A549 (cell line): Measurements from ENCODE around the gene GMCL2. TPM values are rescaled to one million over a fixed set of nuclear protein-coding genes. Genes with fewer than 3 reads are reported as not detected.

Source experiments
- ATAC-seq, 2 experiments: fragments of 200-7000 bp in 1 of 2; fragments of >200 bp in 1 of 2; cut with Nextera tagmentation in 1 of 2; cut with Tn5 transposase in 1 of 2; 3 replicates each; pipeline versions ENCODE4 v1.8.0 to v1.9.1; 2018 to 2020; ENCODE audit warnings: mild to moderate bottlenecking in 1 of 2, moderate library complexity in 1 of 2
- CTCF ChIA-PET: fragments of 300-600 bp; sonication (Branson Sonifier 250); formaldehyde crosslinking; extraction: SDS; loops from one replicate; lab custom pipeline; 2021; ENCODE audit warnings: antibody characterized with exemption, inconsistent platforms; lab: Yijun Ruan, JAX
- POLR2A ChIA-PET: fragments of 350-600 bp; formaldehyde crosslinking; extraction: SDS; loops from one replicate; lab custom pipeline; 2021; ENCODE audit warnings: antibody characterized with exemption, inconsistent platforms; lab: Yijun Ruan, JAX
- DNase-seq, 2 experiments: peaks; one replicate each; pipeline versions ENCODE4 v3.0.0 to v3.0.0-alpha.2; 2011 to 2016; ENCODE audit warnings: low read depth in 1 of 2, low spot score in 1 of 2
- FAIRE-seq: peaks from 2 replicates; lab custom pipeline; 2011; peaks lifted over from hg19 to GRCh38; lab: Jason Lieb, UNC
- H3K27ac ChIP-seq, 2 experiments: fragments of >200 bp; sonication (Bioruptor Twin); formaldehyde crosslinking; 3 replicates each; pipeline ENCODE4 v1.5.1; 2016 to 2017
- H3K4me1 ChIP-seq: fragments of >200 bp; sonication (Bioruptor Twin); formaldehyde crosslinking; 3 replicates; pipeline ENCODE4 v1.6.1; 2016
- H3K4me2 ChIP-seq: fragments of >200 bp; sonication (Bioruptor Twin); formaldehyde crosslinking; 3 replicates; pipeline ENCODE4 v1.6.1; 2016
- H3K4me3 ChIP-seq: fragments of >200 bp; sonication (Bioruptor Twin); formaldehyde crosslinking; 3 replicates; pipeline ENCODE4 v1.5.1; 2016
- H3K9me3 ChIP-seq: fragments of >200 bp; sonication (Bioruptor Twin); formaldehyde crosslinking; 3 replicates; pipeline ENCODE4 v1.6.1; 2016
- BCL3 ChIP-seq: fragments of >200 bp; sonication (Bioruptor Twin); formaldehyde crosslinking; IDR thresholded peaks from 3 replicates; pipeline ENCODE4 v1.6.1; 2016
- CEBPB ChIP-seq, 2 experiments: fragments of >200 bp in 1 of 2; sonication (Bioruptor Twin) in 1 of 2; formaldehyde crosslinking in 1 of 2; IDR thresholded peaks; 2 replicates each; pipeline ENCODE4 v1.6.1; 2012 to 2016
- ELK1 ChIP-seq: fragments of 150-350 bp; IDR thresholded peaks from 2 replicates; pipeline ENCODE4 v1.6.1; 2014; ENCODE audit warnings: low read depth, mild to moderate bottlenecking, low read length
- FOXS1 ChIP-seq: fragments of 250-450 bp; sonication (Bioruptor Pico); IDR thresholded peaks from 2 replicates; pipeline ENCODE4 v1.5.0; 2020; ENCODE audit warnings: mild to moderate bottlenecking, moderate library complexity
- HDAC2 ChIP-seq: fragments of 200-600 bp; sonication (generic); IDR thresholded peaks from 2 replicates; pipeline ENCODE4 v1.6.1; 2016
- HMGXB4 ChIP-seq: fragments of 250-450 bp; sonication (Bioruptor Pico); IDR thresholded peaks from 2 replicates; pipeline ENCODE4 v1.5.0; 2021; ENCODE audit warnings: mild to moderate bottlenecking, moderate library complexity, borderline replicate concordance
- HOXB5 ChIP-seq: fragments of 250-450 bp; sonication (Bioruptor Pico); IDR thresholded peaks from 2 replicates; pipeline ENCODE4 v1.5.0; 2020; ENCODE audit warnings: mild to moderate bottlenecking, moderate library complexity
- KDM5A ChIP-seq: fragments of 200-600 bp; sonication (generic); IDR thresholded peaks from 2 replicates; pipeline ENCODE4 v1.6.1; 2016; ENCODE audit warnings: antibody characterized with exemption, mild to moderate bottlenecking
- MYC ChIP-seq: IDR thresholded peaks from 2 replicates; pipeline ENCODE4 v1.6.1; 2012; ENCODE audit warnings: mild to moderate bottlenecking, inconsistent platforms, low read length, improper control_type of control experiment, borderline replicate concordance
- NPAS2 ChIP-seq: fragments of 250-450 bp; sonication (Bioruptor Pico); IDR thresholded peaks from 2 replicates; pipeline ENCODE4 v1.8.0; 2022; ENCODE audit warnings: mild to moderate bottlenecking, moderate library complexity, borderline replicate concordance
- PHF8 ChIP-seq: fragments of 200-600 bp; sonication (generic); IDR thresholded peaks from 2 replicates; pipeline ENCODE4 v1.6.1; 2016; ENCODE audit warnings: low read depth, mild to moderate bottlenecking, antibody characterized with exemption, moderate library complexity, borderline replicate concordance
- POLR2AphosphoS2 ChIP-seq: conservative IDR thresholded peaks from 2 replicates; pipeline ENCODE4 v1.6.1; 2012; ENCODE audit warnings: low read length, improper control_type of control experiment, inconsistent platforms
- RFX5 ChIP-seq: fragments of 450-650 bp; IDR thresholded peaks from 2 replicates; pipeline ENCODE4 v1.7.1; 2014; ENCODE audit warnings: antibody characterized with exemption, mild to moderate bottlenecking, moderate library complexity
- SREBF2 ChIP-seq: fragments of 450-650 bp; IDR thresholded peaks from 2 replicates; pipeline ENCODE4 v1.6.1; 2014; ENCODE audit warnings: mild to moderate bottlenecking, moderate library complexity
- TFCP2L1 ChIP-seq: fragments of 250-450 bp; sonication (Bioruptor Pico); IDR thresholded peaks from 2 replicates; pipeline ENCODE4 v1.5.0; 2021; ENCODE audit warnings: mild to moderate bottlenecking
- ZFP36 ChIP-seq: fragments of 450-650 bp; IDR thresholded peaks from 2 replicates; pipeline ENCODE4 v1.6.1; 2014; ENCODE audit warnings: borderline replicate concordance; ENCODE audit not compliant: partially characterized antibody
- ZNF302 ChIP-seq: fragments of 250-450 bp; sonication (Bioruptor Pico); IDR thresholded peaks from 2 replicates; pipeline ENCODE4 v1.9.0; 2021; ENCODE audit warnings: inconsistent platforms, mild to moderate bottlenecking, moderate library complexity
- WGBS: methylation state at CpG from one replicate; pipeline ENCODE4 v1.1.6; 2017; ENCODE audit errors: missing lambda C conversion rate; 5-methylcytosine and 5-hydroxymethylcytosine counted together
- polyA plus RNA-seq, 4 experiments: library from polyadenylated mRNA; depleted of rRNA in 3 of 4; stranded (reverse); fragments of >200 nt; fragmentation: RNase III in 1 of 4; extraction: RNeasy Plus Mini Kit Qiagen cat#74134 plus additional on column Dnase treatment in 1 of 4; gene quantifications; 2 replicates in 3 of 4; 3 replicates in 1 of 4; pipeline ENCODE4 v1.2.3, GENCODE V29; 2011 to 2017

Gene GMCL2
- polyA plus RNA-seq, 2 of the 4 experiments (the other 2 are of a cell fraction) = not detected

- Histone ChIP-seq H3K4me3 (no peak overlapping the region), H3K4me1 (no peaks in the 10 kb centered on the region), H3K9me3 (no peaks in the 10 kb centered on the region), H3K27ac (no peak overlapping the region), H3K4me2 (no peak overlapping the region)
- FAIRE-seq (no peak), DNase-seq (no peak), ATAC-seq (no peak)
- WGBS = 75% methylated on average over 9 of the region's 9 CpGs
- CTCF ChIA-PET = interaction anchor here (0.9 to 12.1 kb wide), 7 partner anchors 8 to 555 kb away, joined by 3 to 110 read pairs (median 4); partner anchors contain the start of gene NHP2
- POLR2A ChIA-PET = no interaction called here
- no peak for TF ChIP-seq NPAS2 (CRISPR knock-in tag)
- no peak for TF ChIP-seq MYC
- TF ChIP-seq KDM5A = no peak
- TF ChIP-seq PHF8 = no peak
- no peak for TF ChIP-seq FOXS1
- TF ChIP-seq CEBPB (IDR thresholded peaks at IDR 0.05) = no peak
- TF ChIP-seq RFX5 = no peak
- no peak for TF ChIP-seq HOXB5 (CRISPR knock-in tag)
- no peak for TF ChIP-seq BCL3
- TF ChIP-seq ZNF302 = no peak
- no peak for TF ChIP-seq SREBF2
Measured at GRCh38 chr5:178162481-178162880, 24.7 kb downstream of the GMCL2 start.

GRCh38 chr5:178160176-178160575 is 27.0 kb downstream of the GMCL2 start:
- no peak for TF ChIP-seq POLR2AphosphoS2
- no peak for TF ChIP-seq KDM5A
- TF ChIP-seq HMGXB4 = no peak
- FAIRE-seq = no peak

GRCh38 chr5:178155065-178155464 is 32.1 kb downstream of the GMCL2 start:
- Histone ChIP-seq H3K27ac (no peak overlapping the region), H3K4me2 (no peak overlapping the region), H3K9me3 (no peaks in the 10 kb centered on the region), H3K4me3 (no peak overlapping the region), H3K4me1 (peaks cover 13% of the 10 kb centered on the region)
- no peak for TF ChIP-seq MYC
- no peak for TF ChIP-seq TFCP2L1 (CRISPR knock-in tag)
- TF ChIP-seq ZFP36 = no peak
- no peak for TF ChIP-seq ELK1
- no peak for TF ChIP-seq BCL3
- TF ChIP-seq HDAC2 = no peak
- ATAC-seq (no peak), DNase-seq (no peak), FAIRE-seq (no peak)
- POLR2A ChIA-PET = interaction anchor here (2.3 kb wide), 1 partner anchor 49 kb away, joined by 16 read pairs; the partner anchor contains the start of gene HNRNPAB
- 84% methylated on average over 7 of the region's 8 CpGs for WGBS
- CTCF ChIA-PET = interaction anchor here (1.0 to 12.1 kb wide), 3 partner anchors 8 to 80 kb away, joined by 3 to 110 read pairs (median 12); no protein-coding TSS in a partner anchor

More at GRCh38 chr5:178160176-178160575, 27.0 kb downstream of the GMCL2 start:
- H3K4me2 ChIP-seq = no peak overlapping the region
- 83% methylated on average over 5 of the region's 5 CpGs for WGBS
- DNase-seq = no peak
- H3K9me3 ChIP-seq = no peaks in the 10 kb centered on the region
- H3K27ac ChIP-seq = no peak overlapping the region
- ChIA-PET CTCF (interaction anchor here (12.1 kb wide), 1 partner anchor 85 kb away, joined by 110 read pairs; no protein-coding TSS in a partner anchor), POLR2A (no interaction called here)
- ATAC-seq = no peak
- no peak overlapping the region for H3K4me3 ChIP-seq
- H3K4me1 ChIP-seq = no peaks in the 10 kb centered on the region
